Natural killer cell (primary cell): Measurements from ENCODE around the gene LRRN3. TPM values are rescaled to one million over a fixed set of nuclear protein-coding genes. Genes with fewer than 3 reads are reported as not detected.
A peak's percentile ranks its signal among the peaks of the same experiment; 100 is the strongest.

Experiments used
- ATAC-seq, 3 donors: fragments of 150-1000 bp in 2 of 3; fragments of 200-7000 bp in 1 of 3; cut with Tn5 transposase; 1 replicate in 1 of 3; 2 replicates in 2 of 3; pipeline ENCODE4 v1.10.0; 2021; ENCODE audit warnings: mild to moderate bottlenecking in 2 of 3, moderate library complexity in 2 of 3
- DNase-seq, 2 donors: peaks; one replicate each; pipeline versions ENCODE4 v3.0.0 to v3.0.0-alpha.2; 2013 to 2021; ENCODE audit warnings: mixed read lengths in 1 of 2
- H3K27ac ChIP-seq: one replicate; pipeline ENCODE4 v1.5.1; 2013; ENCODE audit warnings: mild to moderate bottlenecking, low read length
- H3K27me3 ChIP-seq: one replicate; pipeline ENCODE4 v1.6.1; 2013; ENCODE audit warnings: low read length; ENCODE audit not compliant: control insufficient read depth, insufficient read depth
- H3K36me3 ChIP-seq: one replicate; pipeline ENCODE4 v1.6.1; 2013; ENCODE audit warnings: low read length; ENCODE audit not compliant: control insufficient read depth, insufficient read depth
- H3K4me1 ChIP-seq: one replicate; pipeline ENCODE4 v1.6.1; 2013; ENCODE audit warnings: low read length; ENCODE audit not compliant: control insufficient read depth, insufficient read depth
- H3K4me3 ChIP-seq: one replicate; pipeline ENCODE4 v1.5.1; 2013; ENCODE audit warnings: low read length
- H3K9me3 ChIP-seq: one replicate; pipeline ENCODE4 v1.6.1; 2013; ENCODE audit warnings: low read length; ENCODE audit not compliant: control insufficient read depth, insufficient read depth
- H3K27ac Mint-ChIP-seq, 2 donors: one replicate each; pipeline ENCODE4 v1.8.0; 2022; ENCODE audit warnings: mild to moderate bottlenecking in 2 of 2, mixed read lengths in 2 of 2, moderate library complexity in 1 of 2
- H3K27me3 Mint-ChIP-seq, 2 donors: one replicate each; pipeline ENCODE4 v1.8.0; 2022; ENCODE audit warnings: low read depth in 2 of 2, mixed read lengths in 2 of 2
- H3K36me3 Mint-ChIP-seq: one replicate; pipeline ENCODE4 v1.8.0; 2022; ENCODE audit warnings: mixed read lengths
- H3K4me1 Mint-ChIP-seq, 2 donors: one replicate each; pipeline ENCODE4 v1.8.0; 2022; ENCODE audit warnings: mixed read lengths in 2 of 2
- H3K4me3 Mint-ChIP-seq: one replicate; pipeline ENCODE4 v1.8.0; 2022; ENCODE audit warnings: mild to moderate bottlenecking, moderate library complexity, mixed read lengths
- H3K9me3 Mint-ChIP-seq, 2 donors: one replicate each; pipeline ENCODE4 v1.8.0; 2022; ENCODE audit warnings: mixed read lengths in 2 of 2
- CTCF ChIP-seq: fragments of 200-600 bp; IDR thresholded peaks from one replicate; pipeline ENCODE4 v1.8.0; 2022; ENCODE audit warnings: antibody characterized with exemption
- WGBS: methylation state at CpG from one replicate; pipeline ENCODE4 v1.1.7; 2013; ENCODE audit warnings: missing lambda C conversion rate; ENCODE audit not compliant: insufficient coverage; 5-methylcytosine and 5-hydroxymethylcytosine counted together
- intact Hi-C: fragments of 100-400 bp; cut with micrococcal nuclease; formaldehyde crosslinking; loops from one replicate; pipeline ENCODE4 v1.14.2; 2022
- total RNA-seq, 4 donors: library from RNA; stranded (reverse); fragments of 120-200 nt in 1 of 4; gene quantifications; one replicate each; pipeline versions ENCODE4 v1.2.3 to v1.2.4, GENCODE V29; 2013 to 2022

The LRRN3 gene
- total RNA-seq, 3 donors from 2014 or later (not counting 1 experiment from before 2014, with no cell fraction given): 0.27 to 0.90 TPM; not detected in 1

GRCh38 chr7:111083413-111083812, 7.5 kb upstream of the LRRN3 start:
- intact Hi-C loops: no loop called here
- H3K27ac Mint-ChIP-seq: peak overlapping the region in 1 of 2 donors; percentile 46
- WGBS: 0% methylated on average over 3 of the region's 5 CpGs
- peak overlapping the region; percentile 46 for H3K27ac ChIP-seq
- DNase-seq: peak in 1 of 2 donors; percentile 89
- no peaks in the 10 kb centered on the region for H3K9me3 ChIP-seq
- peak; percentile 82 to 96 (median 87) for ATAC-seq
- no peaks in the 10 kb centered on the region for H3K27me3 ChIP-seq
- no peaks in the 10 kb centered on the region for H3K36me3 ChIP-seq
- H3K4me3 ChIP-seq: no peak overlapping the region
- peaks cover 15 to 32% of the 10 kb centered on the region in 2 donors for H3K4me1 Mint-ChIP-seq
- H3K4me3 Mint-ChIP-seq: peak overlapping the region; percentile 3
- peaks cover 3% of the 10 kb centered on the region for H3K4me1 ChIP-seq
- no peaks in the 10 kb centered on the region for H3K36me3 Mint-ChIP-seq
- TF ChIP-seq CTCF: no peak
- no peaks in the 10 kb centered on the region for H3K9me3 Mint-ChIP-seq
- H3K27me3 Mint-ChIP-seq: no peaks in the 10 kb centered on the region

- no peaks in the 10 kb centered on the region for H3K9me3 ChIP-seq
- ATAC-seq: no peak
- intact Hi-C loops: no loop called here
- H3K36me3 ChIP-seq: no peaks in the 10 kb centered on the region
- H3K27ac Mint-ChIP-seq: no peak overlapping the region
- H3K4me1 ChIP-seq: peaks cover 3% of the 10 kb centered on the region
- no peaks in the 10 kb centered on the region for H3K36me3 Mint-ChIP-seq
- no peaks in the 10 kb centered on the region for H3K27me3 ChIP-seq
- 95% methylated on average over 3 of the region's 3 CpGs for WGBS
- H3K27ac ChIP-seq: no peak overlapping the region
- H3K4me1 Mint-ChIP-seq: peaks cover 15 to 32% of the 10 kb centered on the region in 2 donors
- no peak overlapping the region for H3K4me3 ChIP-seq
- H3K27me3 Mint-ChIP-seq: no peaks in the 10 kb centered on the region
- H3K4me3 Mint-ChIP-seq: no peak overlapping the region
- no peak for TF ChIP-seq CTCF
- H3K9me3 Mint-ChIP-seq: no peaks in the 10 kb centered on the region
- DNase-seq: no peak
These were observed 5.6 kb upstream of the LRRN3 start for GRCh38 chr7:111085356-111085755.

GRCh38 chr7:111086532-111086931, 4.4 kb upstream of the LRRN3 start:
- H3K27ac Mint-ChIP-seq: no peak overlapping the region
- no peak overlapping the region for H3K4me3 Mint-ChIP-seq
- DNase-seq (no peak), ATAC-seq (no peak)
- Histone ChIP-seq H3K4me1 (peaks cover 3% of the 10 kb centered on the region), H3K27me3 (no peaks in the 10 kb centered on the region), H3K4me3 (no peak overlapping the region), H3K27ac (no peak overlapping the region), H3K9me3 (no peaks in the 10 kb centered on the region), H3K36me3 (no peaks in the 10 kb centered on the region)
- no peaks in the 10 kb centered on the region for H3K9me3 Mint-ChIP-seq
- no peaks in the 10 kb centered on the region for H3K27me3 Mint-ChIP-seq
- intact Hi-C loops: no loop called here
- WGBS: 73% methylated on average over 2 of the region's 2 CpGs
- no peaks in the 10 kb centered on the region for H3K36me3 Mint-ChIP-seq
- no peak for TF ChIP-seq CTCF
- H3K4me1 Mint-ChIP-seq: peaks cover 14 to 31% of the 10 kb centered on the region in 2 donors

DNA sequence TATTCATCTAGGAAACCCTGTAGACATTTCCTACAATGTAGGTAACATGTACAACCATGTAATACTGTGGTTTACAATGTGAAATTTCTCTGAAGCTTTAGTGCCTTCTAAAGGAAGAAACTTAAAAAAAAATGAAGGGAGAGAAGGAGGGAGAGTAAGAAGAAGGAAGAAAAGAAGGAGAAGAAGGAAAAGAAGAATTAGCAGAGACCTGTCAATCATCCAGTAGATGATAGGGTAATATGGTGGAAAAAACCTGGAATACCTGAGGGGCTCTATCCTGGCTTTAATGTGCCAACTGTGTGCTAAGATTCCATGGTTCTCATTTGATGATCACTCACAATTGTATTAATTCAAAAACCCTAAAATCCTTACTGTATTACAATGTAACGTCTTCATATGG, 2.6 kb upstream of the LRRN3 start:
- Histone ChIP-seq H3K36me3 (no peaks in the 10 kb centered on the region), H3K4me3 (no peak overlapping the region), H3K9me3 (no peaks in the 10 kb centered on the region), H3K4me1 (no peaks in the 10 kb centered on the region), H3K27ac (no peak overlapping the region), H3K27me3 (no peaks in the 10 kb centered on the region)
- WGBS: no CpG with 5 or more reads among the region's 1 CpG
- Mint-ChIP-seq H3K27ac (no peak overlapping the region), H3K4me1 (peaks cover under 1 to 16% of the 10 kb centered on the region in 2 donors), H3K4me3 (no peak overlapping the region), H3K9me3 (no peaks in the 10 kb centered on the region), H3K36me3 (no peaks in the 10 kb centered on the region), H3K27me3 (no peaks in the 10 kb centered on the region)
- no peak for TF ChIP-seq CTCF
- no peak for DNase-seq
- no peak for ATAC-seq
- intact Hi-C loops: no loop called here
